Panc1 (cell line): ENCODE results near the gene HCN1.

Experiments
- TCF7L2 ChIP-seq: IDR thresholded peaks from 2 replicates; pipeline ENCODE4 v1.6.1; 2011; ENCODE audit warnings: mild to moderate bottlenecking, low read depth, low read length, inconsistent platforms
- TF ChIP-seq, protein P1 (sequence below): fragments of 450-650 bp; IDR thresholded peaks from 2 replicates; pipeline ENCODE4 v1.5.1; 2017; ENCODE audit warnings: mild to moderate bottlenecking

DNA sequence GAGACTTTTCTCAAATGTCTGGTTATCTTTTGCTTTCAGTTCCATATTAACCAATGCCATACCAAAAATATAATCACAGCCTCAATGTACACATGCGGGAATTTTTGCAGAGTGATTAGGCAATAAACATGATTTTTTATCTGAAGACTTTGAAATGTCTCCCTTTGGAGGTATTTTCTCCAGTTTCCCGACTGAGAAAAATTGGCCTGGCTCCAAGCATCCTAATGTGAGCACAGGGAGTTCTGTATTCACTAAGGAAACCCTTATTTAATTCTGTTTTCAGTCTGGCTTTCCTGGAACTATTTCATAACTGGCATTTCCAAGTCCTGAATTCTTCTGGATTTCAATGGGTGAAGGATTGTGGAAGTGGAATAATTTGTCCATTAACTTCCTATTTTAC, 8.5 kb downstream of the HCN1 start:
- TF ChIP-seq, protein P1, sequence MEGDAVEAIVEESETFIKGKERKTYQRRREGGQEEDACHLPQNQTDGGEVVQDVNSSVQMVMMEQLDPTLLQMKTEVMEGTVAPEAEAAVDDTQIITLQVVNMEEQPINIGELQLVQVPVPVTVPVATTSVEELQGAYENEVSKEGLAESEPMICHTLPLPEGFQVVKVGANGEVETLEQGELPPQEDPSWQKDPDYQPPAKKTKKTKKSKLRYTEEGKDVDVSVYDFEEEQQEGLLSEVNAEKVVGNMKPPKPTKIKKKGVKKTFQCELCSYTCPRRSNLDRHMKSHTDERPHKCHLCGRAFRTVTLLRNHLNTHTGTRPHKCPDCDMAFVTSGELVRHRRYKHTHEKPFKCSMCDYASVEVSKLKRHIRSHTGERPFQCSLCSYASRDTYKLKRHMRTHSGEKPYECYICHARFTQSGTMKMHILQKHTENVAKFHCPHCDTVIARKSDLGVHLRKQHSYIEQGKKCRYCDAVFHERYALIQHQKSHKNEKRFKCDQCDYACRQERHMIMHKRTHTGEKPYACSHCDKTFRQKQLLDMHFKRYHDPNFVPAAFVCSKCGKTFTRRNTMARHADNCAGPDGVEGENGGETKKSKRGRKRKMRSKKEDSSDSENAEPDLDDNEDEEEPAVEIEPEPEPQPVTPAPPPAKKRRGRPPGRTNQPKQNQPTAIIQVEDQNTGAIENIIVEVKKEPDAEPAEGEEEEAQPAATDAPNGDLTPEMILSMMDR, result no peak
- no peak for TF ChIP-seq TCF7L2
